ENCODE measurements around the gene PIK3R2.

The PIK3R2 gene

GRCh38 chr19:18119013-18119716 is 33.8 kb upstream of the PIK3R2 start:
- TF ChIP-seq ZBTB7A (IDR thresholded peaks at IDR 0.05; ENCODE audit: low read depth) (no peak), NFIC (IDR thresholded peaks at IDR 0.05) (no peak), RAD21 (IDR thresholded peaks at IDR 0.05; ENCODE audit: low read depth) (no peak), TCF12 (IDR thresholded peaks at IDR 0.05; ENCODE audit: low read depth) (no peak), CREB1 (IDR thresholded peaks at IDR 0.05; ENCODE audit: low read depth) (no peak), USF1 (IDR thresholded peaks at IDR 0.05) (no peak), YY1 (IDR thresholded peaks at IDR 0.05; ENCODE audit: low read depth) (no peak), REST (IDR thresholded peaks at IDR 0.05; ENCODE audit: low read depth) (no peak), EP300 (IDR thresholded peaks at IDR 0.05; ENCODE audit: borderline replicate concordance) (no peak), TEAD4 (IDR thresholded peaks at IDR 0.05) (no peak), FOXM1 (IDR thresholded peaks at IDR 0.05; ENCODE audit: borderline replicate concordance, low read depth) (no peak), CEBPB (IDR thresholded peaks at IDR 0.05) (no peak), TAF1 (IDR thresholded peaks at IDR 0.05; ENCODE audit: low read depth) (no peak), MAX (IDR thresholded peaks at IDR 0.05) (no peak), EGR1 (IDR thresholded peaks at IDR 0.05) (no peak)

- no peak for TF ChIP-seq FOXM1 (IDR thresholded peaks at IDR 0.05; ENCODE audit: borderline replicate concordance, low read depth)
- no peak for TF ChIP-seq TAF1 (IDR thresholded peaks at IDR 0.05; ENCODE audit: low read depth)
- no peak for TF ChIP-seq EGR1 (IDR thresholded peaks at IDR 0.05)
- no peak for TF ChIP-seq TEAD4 (IDR thresholded peaks at IDR 0.05)
- TF ChIP-seq REST (IDR thresholded peaks at IDR 0.05; ENCODE audit: low read depth), result no peak
- TF ChIP-seq TCF12 (IDR thresholded peaks at IDR 0.05; ENCODE audit: low read depth), result no peak
- TF ChIP-seq MAX (IDR thresholded peaks at IDR 0.05), result no peak
- no peak for TF ChIP-seq RAD21 (IDR thresholded peaks at IDR 0.05; ENCODE audit: low read depth)
- TF ChIP-seq ZBTB7A (IDR thresholded peaks at IDR 0.05; ENCODE audit: low read depth), result no peak
- no peak for TF ChIP-seq NFIC (IDR thresholded peaks at IDR 0.05)
- no peak for TF ChIP-seq YY1 (IDR thresholded peaks at IDR 0.05; ENCODE audit: low read depth)
- TF ChIP-seq USF1 (IDR thresholded peaks at IDR 0.05), result no peak
- TF ChIP-seq EP300 (IDR thresholded peaks at IDR 0.05; ENCODE audit: borderline replicate concordance), result no peak
- TF ChIP-seq CREB1 (IDR thresholded peaks at IDR 0.05; ENCODE audit: low read depth), result no peak
- no peak for TF ChIP-seq CEBPB (IDR thresholded peaks at IDR 0.05)
Observed at GRCh38 chr19:18119717-18120105, 33.3 kb upstream of the PIK3R2 start.

- TF ChIP-seq RAD21 (IDR thresholded peaks at IDR 0.05; ENCODE audit: low read depth), result no peak
- TF ChIP-seq REST (IDR thresholded peaks at IDR 0.05; ENCODE audit: low read depth), result no peak
- TF ChIP-seq EGR1 (IDR thresholded peaks at IDR 0.05), result no peak
- TF ChIP-seq TCF12 (IDR thresholded peaks at IDR 0.05; ENCODE audit: low read depth), result no peak
- TF ChIP-seq USF1 (IDR thresholded peaks at IDR 0.05), result no peak
- TF ChIP-seq MAX (IDR thresholded peaks at IDR 0.05), result no peak
- no peak for TF ChIP-seq TAF1 (IDR thresholded peaks at IDR 0.05; ENCODE audit: low read depth)
- TF ChIP-seq FOXM1 (IDR thresholded peaks at IDR 0.05; ENCODE audit: borderline replicate concordance, low read depth), result no peak
- no peak for TF ChIP-seq YY1 (IDR thresholded peaks at IDR 0.05; ENCODE audit: low read depth)
- TF ChIP-seq CREB1 (IDR thresholded peaks at IDR 0.05; ENCODE audit: low read depth), result no peak
- TF ChIP-seq CEBPB (IDR thresholded peaks at IDR 0.05), result no peak
- TF ChIP-seq TEAD4 (IDR thresholded peaks at IDR 0.05), result no peak
- TF ChIP-seq NFIC (IDR thresholded peaks at IDR 0.05), result no peak
- no peak for TF ChIP-seq ZBTB7A (IDR thresholded peaks at IDR 0.05; ENCODE audit: low read depth)
- TF ChIP-seq EP300 (IDR thresholded peaks at IDR 0.05; ENCODE audit: borderline replicate concordance), result no peak
Observed at GRCh38 chr19:18120127-18120526, 32.8 kb upstream of the PIK3R2 start.
